GF-D8 (cell line): Measurements from ENCODE around the gene LRRC3.

ENCODE experiments used
- DNase-seq: peaks from one replicate; lab custom pipeline; 2025; lab: John Stamatoyannopoulos, UW

Gene LRRC3

DNA sequence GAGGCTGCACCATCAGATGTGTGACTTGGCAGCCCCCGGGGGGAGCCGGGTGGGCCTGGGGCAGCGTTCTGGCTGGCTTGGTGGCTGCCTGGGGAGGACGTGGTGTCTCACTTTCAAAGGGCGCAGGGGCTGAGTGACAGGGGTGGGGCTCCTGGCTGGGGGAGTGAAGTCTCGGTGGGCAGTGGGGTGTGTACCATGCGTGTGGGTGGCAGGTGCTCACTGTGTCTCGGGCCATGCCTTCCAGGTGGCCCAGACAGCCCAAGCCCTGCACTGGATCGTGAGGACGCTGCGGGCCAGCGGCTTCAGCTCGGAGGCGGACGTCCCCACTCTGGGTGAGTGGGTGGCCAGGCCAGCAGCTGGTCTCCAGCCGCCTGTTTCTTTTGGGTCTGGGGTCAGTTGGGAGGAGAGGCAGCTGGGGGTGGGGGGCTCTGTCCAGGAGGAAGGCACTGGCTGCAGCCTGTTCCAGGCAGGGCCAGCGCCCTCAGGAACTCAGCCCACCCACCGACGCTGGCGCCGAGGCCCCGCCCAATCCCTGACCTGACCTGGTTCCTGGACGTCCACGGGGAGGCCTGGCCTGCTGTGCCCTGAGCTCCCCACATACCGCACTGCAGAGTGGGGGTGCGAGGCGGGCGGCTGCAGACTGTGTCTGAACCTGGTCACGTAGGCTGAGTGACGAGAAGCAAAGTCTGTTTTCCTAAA, 30.6 kb upstream of the LRRC3 start:
- no peak for DNase-seq

DNA sequence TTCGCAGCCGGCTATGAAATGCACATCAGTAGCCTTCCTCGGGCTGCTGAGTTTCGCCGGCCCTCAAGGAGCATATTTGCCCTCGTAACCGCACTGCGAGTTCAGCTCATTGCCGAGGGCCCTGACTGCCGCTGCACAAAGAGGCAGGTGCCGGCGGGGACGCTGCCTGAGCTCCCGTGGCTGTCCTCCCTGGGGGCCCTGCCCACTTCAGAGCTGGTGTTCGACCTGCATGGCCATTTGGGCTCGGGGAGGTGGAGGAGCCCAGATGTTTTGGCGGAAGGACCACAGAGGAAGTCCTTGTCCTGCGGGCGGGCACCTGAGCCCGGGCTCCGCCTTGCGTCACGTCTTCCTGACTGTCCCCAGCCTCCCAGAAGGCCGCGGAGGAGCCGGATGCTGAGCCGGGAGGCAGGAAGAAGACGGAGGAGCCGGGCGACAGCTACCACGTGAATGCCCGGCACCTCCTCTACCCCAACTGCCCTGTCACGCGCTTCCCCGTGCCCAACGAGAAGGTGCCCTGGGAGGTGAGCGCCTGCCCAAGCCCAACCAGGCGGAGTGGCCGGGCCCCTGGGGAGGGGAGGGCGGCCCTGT, 29.9 kb upstream of the LRRC3 start:
- DNase-seq = no peak

DNA sequence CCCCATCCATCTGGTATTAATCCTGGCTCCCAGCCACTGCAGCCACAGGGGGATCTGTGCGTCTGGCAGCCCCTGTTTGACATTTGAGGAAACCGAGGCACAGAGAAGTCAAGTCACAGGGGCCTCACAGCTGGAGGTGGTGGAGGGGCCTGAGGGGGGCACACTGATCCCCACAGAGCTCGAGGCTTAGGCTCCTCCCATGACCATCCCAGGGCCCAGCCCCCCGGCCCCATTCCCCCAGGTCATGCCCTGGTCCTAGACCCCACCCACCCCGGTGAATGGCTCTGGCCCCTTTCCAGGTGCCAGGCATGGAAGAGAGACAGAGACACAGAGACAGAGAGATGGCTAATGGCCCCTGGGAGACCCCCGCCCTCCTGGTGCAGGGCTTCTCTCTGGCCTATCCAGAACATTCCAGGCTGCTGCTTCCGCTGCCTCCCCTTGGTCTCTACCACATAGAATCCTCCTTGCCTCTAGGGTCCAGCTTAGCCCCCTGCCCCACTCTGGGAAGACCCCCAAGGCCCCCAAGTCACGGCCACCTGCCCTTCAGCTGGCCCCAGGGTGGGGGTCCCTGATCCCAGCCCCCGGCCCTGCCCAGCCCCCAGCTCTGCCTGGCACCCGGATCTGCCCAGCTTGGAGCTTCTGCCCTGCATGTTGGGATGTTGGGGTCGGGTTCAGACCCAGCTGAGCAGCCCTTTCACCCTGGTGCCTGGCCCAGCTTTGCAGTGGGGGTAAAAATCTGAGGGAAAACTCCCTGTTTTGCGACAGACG, 29.2 kb upstream of the LRRC3 start:
- no peak for DNase-seq

DNA sequence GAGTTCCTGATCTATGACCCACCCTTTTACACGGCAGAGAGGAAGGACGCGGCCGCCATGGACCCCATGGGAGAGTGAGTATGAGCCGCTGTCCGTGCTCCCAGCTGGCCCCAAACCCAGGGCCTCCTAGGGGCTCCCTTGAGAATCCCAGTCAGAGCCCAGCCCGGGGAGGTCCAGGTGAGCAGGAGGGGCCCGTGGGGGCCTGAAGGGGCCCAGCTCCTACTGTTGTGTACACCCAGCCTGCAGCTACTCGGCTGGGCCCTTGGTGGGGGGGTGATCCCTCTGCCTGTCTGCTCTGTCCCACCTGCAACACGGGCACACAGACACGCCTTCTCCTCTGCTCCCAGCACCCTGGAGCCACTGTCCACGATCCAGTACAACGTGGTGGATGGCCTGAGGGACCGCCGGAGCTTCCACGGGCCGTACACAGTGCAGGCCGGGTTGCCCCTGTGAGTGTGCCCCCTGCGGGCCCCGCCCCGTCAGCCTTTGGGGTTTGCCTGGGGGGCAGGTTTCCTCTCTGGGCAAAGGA, 28.6 kb upstream of the LRRC3 start:
- no peak for DNase-seq

DNA sequence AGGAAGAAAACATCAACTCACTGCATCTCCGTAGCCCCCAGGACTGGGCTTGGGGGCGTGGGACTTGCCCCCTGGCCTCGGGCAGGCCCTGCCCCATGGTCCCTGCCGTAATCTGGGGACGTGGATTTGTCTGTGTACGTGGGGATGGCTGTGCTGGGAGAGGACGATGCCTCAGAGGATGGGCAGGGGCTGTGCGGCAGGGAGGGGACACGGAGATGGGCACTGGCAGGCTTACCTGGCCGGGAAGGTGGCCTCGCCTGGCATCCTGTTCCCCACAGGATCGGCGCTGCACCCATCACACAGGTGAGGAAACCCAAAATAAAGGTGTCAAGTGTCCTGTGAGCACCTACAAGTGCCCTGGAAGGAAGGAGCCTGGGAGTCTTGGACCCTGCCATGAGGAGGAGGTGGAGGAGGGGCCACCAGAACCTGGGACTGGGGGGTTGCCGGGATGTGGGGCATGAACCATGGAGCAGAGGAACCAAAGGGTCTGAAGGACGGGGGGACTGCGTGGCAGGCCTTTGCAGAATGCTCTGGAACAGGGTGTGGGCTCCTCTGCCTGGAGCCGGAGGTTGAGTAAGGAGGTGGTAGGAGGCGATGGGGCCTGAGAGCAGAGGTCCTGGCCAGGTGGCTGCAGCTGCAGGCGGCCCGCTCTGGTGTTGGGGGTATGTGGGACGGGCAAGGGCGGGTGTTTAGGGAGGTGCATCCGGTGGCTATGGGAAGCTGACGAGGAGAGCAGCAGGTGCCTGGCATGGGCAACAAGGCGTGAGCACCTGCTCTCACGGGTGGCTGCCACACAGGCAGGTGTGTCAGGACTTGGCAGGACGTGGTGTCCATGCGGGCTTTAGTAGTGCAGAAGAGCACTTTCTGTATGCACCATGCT, 27.8 kb upstream of the LRRC3 start:
- no peak for DNase-seq

DNA sequence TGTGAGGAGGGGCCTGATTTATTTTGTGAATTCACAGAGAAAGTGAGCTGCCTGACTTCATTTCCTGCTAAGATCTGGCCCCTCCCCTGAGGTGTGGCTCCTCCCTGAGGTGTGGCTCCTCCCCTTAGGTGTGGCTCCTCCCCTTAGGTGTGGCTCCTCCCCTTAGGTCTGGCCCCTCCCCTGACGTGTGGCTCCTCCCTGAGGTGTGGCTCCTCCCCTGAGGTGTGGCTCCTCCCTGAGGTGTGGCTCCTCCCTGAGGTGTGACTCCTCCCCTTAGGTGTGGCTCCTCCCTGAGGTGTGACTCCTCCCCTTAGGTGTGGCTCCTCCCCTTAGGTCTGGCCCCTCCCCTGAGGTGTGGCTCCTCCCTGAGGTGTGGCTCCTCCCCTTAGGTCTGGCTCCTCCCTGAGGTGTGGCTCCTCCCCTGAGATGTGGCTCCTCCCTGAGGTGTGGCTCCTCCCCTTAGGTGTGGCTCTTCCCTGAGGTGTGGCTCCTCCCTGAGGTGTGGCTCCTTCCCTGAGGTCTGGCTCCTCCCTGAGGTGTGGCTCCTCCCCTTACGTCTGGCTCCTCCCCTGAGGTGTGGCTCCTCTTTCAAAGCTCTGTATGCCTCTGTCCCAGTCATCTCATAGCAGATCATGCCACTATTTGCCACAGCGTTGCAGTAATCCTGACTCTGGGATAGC, 26.9 kb upstream of the LRRC3 start:
- DNase-seq = no peak

DNA sequence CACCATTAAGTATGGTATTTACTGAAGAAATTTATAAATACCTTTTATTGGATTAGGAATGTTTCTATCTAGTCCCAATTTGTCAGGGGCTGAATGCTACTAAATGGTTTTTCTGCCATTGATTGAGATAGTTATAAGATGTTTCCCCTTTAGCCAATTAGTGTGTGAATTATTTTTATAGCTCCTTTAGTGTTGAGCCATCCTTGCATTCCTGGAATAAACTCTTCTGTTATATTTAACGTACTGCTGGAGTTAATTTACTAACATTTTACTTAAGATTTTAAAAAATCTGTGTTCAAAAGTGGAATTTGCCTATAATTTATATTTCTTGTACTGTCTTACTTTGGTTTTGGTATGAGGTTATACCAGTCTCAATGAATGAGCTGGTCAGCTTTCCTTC, 25.4 kb upstream of the LRRC3 start:
- no peak for DNase-seq

DNA sequence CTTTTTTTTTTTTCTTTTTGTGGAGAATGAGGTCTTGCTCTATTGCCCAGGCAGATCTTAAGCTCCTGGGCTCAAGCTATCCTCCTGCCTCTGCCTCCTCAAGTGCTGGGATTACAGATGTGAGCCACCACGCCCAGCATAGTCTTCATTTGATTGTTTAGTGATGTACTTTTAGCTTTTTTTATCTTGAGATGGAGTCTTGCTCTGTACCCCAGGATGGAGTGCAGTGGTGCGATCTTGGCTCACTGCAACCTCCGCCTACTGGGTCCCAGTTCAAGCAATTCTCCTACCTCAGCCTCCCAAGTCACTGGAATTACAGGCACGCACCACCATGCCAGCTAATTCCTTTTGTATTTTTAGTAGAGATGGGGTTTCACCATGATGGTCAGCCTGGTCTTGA, 24.0 kb upstream of the LRRC3 start:
- DNase-seq = no peak

DNA sequence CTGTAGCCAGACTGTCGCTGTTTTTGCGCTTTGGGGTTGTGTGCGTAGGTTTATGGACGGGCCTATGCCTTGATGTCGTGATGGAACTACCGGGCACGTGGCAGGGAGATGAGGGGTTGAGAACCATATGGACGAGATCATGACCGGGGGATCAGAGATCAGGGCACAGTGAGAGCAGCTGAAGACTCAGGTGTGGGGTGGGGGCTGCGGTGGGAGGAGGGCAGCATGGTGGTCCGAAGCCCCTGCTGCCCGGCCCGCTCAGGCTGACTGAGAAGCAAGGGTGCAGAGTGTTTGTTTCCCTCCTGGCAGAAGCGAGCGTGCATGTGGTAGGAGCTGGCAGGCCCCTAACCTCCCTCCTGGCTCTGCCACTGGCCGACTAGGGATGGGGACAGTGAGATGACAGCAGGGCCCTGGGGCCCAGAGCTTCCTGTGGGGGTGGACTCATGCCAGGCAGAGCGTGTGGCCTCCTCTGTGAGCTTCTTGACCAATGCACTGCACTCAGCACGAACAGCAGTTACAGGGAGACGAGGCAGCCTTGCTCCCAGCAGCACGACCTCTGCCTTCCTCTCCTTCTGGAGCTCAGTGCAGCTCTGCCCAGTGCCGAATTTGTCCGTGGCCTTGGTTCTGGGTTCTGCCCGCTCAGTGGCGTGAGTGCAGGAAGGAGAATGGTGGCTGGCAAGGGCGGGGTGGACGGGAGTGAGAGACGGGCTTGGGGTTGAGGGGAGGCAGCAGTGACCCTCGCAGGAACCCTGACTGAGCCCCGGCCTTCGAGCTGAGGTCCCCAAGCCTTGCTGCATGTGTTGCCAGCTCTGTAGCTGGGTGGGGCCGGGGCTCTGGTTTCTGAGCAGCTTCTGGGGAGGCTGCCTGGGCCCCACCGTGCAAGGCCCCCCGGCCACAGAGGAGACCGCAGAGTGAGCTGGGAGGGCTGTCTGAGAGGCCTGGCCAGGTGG, 22.2 kb upstream of the LRRC3 start:
- DNase-seq = no peak

DNA sequence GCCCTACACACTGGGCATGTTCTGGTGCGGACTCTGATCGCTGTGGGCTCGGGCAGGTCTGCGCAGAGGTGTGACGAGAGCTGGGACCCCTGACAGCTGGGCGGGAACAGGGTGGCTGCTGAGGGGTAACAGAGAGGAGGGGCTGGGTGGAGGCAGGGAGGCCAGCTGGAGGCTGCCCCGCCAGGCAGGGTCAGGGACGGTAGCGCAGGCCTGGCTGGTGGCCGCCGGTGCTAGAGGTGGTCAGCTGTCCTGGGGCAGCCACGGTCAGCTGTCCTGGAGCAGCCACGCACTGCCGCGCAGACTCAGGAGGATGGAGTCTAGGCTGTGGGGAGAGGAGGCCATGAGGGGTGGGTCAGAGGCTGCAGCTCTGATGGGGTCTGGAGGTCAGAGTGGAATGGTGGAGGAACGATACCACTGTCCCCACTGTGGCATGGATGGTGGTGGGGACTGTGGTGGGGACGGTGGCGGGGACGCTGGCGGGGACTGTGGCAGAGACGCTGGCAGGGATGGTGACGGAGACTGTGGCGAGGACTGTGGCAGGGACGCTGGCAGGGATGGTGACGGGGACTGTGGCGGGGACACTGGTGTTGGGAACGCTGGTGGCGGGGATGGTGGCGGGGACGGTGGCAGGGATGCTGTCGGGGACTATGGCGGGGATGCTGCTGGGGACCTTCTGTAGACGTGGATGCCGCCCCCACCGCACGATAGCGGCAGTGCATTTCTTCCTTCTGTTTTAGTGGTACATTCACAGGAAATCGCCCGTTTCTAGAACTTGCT, 21.3 kb upstream of the LRRC3 start:
- DNase-seq = no peak

DNA sequence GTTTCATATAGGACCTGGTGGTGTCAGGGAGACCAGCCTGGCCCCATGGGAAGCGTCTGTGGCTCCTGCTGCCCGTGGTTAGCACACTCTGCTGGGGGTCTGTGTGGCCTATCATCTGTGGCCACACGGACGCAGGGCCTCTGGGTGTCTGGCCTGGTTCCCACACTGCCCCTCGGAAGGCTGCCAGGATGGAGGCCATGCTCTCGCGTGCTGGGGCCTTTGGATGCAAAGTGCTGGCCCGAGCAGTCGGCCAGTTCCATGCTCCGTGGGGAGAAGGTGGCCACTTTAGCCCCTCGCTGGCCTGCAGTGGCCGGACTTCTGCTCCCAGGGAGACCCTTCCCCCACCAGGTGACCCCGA, 20.8 kb upstream of the LRRC3 start:
- no peak for DNase-seq

DNA sequence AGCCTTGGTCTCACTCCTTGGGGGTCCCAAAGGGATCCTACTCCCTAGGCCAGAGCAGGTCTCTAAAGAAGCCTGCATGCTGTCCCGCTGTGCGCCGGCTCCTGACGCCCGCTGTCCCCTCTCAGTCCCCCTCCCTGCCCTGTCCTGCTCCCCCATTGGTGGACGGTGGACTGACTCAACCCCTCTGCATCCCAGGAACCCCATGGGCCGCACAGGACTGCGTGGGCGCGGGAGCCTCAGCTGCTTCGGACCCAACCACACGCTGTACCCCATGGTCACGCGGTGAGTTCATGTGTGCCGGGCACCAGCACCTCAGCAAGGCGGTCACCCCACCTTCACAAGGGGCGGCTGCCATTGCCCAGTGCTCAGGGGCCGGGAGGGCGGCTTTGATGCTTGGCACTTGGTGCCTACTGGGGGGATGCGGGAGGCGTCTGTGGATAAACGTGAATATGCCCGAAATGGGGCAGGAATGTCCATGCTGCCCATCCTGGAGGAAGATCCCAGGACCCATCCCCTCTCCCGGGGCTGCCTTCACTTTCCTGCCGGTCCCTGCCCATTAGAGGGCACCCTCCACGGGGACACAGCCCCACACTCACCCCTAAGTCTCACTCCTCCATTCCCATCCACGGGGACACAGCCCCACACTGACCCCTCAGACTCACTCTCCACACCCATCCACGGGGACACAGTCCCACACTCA, 20.2 kb upstream of the LRRC3 start:
- no peak for DNase-seq

DNA sequence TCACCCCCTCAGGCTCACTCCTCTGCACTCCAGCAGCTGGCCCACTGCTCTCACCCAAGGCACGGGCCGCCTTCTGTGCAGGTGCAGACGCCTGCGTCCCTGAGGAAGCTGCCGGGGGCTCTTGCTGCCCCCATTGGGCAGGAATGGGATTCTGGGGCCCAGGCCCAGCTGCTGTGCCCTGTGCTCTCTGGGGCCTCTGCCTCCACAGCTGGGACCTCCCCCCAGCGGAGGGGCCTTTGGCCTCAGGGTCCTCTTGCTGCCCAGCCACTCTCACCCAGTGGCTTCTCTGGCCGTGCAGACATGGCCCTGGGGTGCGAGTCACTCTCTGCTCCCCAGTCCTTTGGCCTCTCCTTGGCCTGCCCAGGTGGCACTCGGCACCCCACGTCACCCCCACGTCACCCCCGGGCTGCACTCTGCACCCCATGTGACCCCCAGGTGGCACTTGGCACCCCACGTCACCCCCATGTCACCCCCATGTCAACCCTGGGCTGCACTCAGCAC, 19.1 kb upstream of the LRRC3 start:
- no peak for DNase-seq

DNA sequence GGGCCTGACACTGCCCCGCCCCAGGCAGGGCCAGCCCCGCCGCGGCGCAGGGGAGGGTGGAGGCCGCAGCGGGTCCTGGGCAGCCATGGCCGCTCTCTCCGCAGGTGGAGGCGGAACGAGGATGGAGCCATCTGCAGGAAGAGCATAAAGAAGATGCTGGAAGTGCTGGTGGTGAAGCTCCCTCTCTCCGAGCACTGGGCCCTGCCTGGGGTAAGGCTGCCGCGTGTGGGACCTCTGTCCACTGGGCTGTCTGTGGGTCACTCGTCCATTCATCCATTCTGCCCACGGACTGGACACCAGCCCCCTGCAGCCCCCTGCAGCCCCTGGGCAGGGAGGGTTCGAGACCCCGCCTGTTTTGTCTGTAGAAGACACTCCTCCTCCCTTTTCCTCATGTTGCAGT, 18.4 kb upstream of the LRRC3 start:
- no peak for DNase-seq

DNA sequence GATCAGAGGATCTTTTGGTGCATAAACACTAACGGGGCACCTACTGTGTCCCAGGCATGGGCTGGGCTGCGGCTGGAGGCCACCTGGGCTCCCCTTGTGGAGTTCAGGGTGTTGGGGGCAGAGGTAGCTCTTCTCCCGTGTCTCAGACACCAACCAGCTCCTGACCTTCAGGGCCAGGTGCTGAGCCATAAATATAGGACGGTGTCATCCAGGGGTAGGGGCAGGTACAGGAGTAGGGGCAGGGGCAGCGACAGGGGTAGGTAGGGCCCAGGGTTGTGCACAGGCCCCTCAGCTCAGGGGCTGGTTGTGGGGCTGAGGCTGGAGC, 18.0 kb upstream of the LRRC3 start:
- no peak for DNase-seq

DNA sequence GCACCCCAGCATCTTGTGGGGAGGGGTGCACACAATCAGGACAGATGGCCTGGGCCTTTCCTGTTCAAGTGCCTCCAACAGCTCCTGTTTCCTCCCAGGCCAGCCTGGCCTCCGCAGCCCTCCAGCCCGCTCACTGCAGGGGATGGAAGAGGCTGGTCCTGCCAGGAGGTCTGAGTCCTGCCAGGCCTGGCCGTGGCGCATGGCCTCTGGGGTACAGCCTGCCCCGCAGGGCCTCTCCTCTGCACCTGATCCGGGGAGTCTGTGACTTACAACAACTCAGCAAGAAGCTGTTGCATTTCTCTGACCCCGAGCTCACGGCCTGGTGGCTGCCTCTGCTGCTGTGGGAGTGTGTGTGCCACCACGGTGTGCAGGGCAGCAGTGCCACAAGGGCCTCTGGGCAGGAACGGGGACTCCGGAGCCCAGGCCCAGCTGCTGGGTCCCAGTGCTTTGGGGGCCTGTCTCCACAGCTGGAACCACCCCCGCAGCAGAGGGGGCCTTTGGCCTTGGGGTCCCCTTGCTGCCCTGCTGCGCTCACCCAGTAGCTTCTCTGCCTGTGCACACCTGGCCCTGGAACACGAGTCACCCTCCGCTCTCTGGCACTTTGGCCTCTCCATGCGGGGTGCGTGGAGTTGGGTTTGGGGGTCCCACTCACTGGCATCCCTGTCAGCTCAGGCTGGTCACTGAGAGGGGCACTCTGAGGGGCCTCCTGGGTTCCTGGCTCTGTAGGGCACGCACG, 17.4 kb upstream of the LRRC3 start:
- DNase-seq = no peak

DNA sequence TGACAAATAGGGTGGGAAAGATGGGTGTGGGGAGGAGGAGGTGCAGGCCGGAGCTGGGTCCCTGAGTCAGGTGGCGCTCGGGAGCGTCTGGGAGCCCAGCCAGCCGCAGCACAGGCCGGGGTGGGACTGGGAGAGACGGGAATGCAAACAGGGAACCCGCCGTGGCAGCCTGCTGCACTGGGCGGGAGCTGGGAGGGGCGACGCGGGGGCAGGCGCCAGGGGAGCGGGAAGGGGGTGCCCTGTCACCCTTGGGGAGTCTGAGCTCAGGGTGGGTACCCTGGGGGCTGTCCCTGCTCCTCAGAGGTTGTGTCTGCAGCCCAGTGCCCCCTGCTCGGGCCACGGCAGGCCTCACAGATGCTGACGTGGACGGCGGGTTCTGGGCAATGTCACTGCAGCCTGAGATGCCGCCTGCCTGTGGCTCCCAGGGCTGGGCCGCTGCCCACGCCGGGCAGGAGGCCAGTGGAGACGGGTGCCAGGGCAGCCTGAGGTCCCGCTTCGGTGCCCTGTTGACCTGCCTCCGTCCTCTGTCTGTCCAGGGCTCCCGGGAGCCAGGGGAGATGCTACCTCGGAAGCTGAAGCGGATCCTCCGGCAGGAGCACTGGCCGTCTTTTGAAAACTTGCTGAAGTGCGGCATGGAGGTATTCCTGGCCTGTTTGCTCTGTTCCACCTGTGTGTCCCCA, 16.6 kb upstream of the LRRC3 start:
- DNase-seq = no peak

DNA sequence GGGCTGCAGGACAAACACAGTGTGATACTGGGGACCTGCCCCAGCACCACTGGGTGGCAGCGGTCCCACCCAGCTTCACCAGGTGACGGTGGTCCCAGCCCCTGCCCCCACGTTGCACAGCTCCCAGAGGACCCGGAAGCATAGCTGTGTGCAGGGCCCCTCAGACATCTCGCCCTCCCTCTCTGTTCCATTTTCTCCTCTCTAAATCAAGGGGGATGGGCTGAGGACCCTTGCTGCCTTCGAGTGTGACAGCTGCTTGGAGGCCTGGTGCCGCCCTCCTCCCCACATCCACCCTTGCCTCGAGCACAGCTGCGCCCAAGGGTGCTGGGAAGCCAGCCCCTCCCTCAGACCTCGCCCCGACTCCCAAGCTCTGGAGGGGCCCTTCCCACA, 16.1 kb upstream of the LRRC3 start:
- no peak for DNase-seq
